ENCODE data around the gene FMO5. TPM values are rescaled to one million over a fixed set of nuclear protein-coding genes. Genes with fewer than 3 reads are reported as not detected.

The FMO5 gene
- total and polyA plus RNA-seq, 2 of the 13 experiments (the other 11 are each of a cell fraction or from before 2014, with no cell fraction given): 48.2 to 149 TPM

DNA sequence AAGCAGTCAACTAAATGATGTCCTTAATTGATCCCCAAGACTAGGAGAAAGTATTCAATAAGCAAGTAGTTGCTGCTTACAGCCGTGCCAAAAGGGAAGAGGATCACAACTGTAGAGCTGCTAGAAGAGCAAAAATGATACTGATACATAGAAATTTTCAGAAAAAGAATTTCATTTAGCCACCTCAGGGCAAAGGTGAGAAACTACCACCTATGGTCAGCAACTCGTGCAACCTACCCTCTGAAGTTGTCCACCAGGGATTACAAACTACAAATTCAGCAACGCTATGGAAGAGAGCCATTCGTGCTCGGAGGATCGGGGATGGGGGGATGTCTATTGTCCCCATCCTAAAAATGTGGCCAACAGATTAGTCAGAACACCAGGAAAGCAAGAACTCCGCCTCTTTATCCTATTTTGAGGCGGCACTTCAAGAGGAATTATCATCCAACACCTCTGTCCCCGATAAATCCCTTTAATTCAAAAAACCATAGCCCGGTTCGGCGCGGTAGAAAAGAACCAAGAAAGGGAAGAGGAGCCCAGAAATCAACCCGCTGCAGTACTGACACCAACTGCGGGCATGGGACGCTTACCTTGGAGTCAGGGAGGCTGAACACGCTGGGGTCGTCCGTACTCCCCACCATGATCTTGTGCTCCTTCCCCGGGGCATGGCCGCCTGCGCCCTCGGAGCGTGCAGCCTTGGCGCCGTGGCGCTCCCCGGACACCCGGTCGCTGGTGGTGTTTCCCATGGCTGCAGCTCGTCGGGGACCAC lies 53.6 kb downstream of the FMO5 start (continued):
- TF ChIP-seq, protein P1, sequence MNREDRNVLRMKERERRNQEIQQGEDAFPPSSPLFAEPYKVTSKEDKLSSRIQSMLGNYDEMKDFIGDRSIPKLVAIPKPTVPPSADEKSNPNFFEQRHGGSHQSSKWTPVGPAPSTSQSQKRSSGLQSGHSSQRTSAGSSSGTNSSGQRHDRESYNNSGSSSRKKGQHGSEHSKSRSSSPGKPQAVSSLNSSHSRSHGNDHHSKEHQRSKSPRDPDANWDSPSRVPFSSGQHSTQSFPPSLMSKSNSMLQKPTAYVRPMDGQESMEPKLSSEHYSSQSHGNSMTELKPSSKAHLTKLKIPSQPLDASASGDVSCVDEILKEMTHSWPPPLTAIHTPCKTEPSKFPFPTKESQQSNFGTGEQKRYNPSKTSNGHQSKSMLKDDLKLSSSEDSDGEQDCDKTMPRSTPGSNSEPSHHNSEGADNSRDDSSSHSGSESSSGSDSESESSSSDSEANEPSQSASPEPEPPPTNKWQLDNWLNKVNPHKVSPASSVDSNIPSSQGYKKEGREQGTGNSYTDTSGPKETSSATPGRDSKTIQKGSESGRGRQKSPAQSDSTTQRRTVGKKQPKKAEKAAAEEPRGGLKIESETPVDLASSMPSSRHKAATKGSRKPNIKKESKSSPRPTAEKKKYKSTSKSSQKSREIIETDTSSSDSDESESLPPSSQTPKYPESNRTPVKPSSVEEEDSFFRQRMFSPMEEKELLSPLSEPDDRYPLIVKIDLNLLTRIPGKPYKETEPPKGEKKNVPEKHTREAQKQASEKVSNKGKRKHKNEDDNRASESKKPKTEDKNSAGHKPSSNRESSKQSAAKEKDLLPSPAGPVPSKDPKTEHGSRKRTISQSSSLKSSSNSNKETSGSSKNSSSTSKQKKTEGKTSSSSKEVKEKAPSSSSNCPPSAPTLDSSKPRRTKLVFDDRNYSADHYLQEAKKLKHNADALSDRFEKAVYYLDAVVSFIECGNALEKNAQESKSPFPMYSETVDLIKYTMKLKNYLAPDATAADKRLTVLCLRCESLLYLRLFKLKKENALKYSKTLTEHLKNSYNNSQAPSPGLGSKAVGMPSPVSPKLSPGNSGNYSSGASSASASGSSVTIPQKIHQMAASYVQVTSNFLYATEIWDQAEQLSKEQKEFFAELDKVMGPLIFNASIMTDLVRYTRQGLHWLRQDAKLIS (CRISPR knock-in tag; IDR thresholded peaks at IDR 0.05): no peak
- TF ChIP-seq KIAA2018 (CRISPR knock-in tag; IDR thresholded peaks at IDR 0.05; ENCODE audit: borderline replicate concordance): no peak
- TF ChIP-seq ZNF484 (CRISPR knock-in tag; IDR thresholded peaks at IDR 0.05; ENCODE audit: borderline replicate concordance, low read depth): no peak
- no peak for TF ChIP-seq NCOA1 (CRISPR knock-in tag; IDR thresholded peaks at IDR 0.05)
- no peak for TF ChIP-seq GATAD2A (CRISPR knock-in tag; IDR thresholded peaks at IDR 0.05)
- no peak for TF ChIP-seq ZBTB14 (CRISPR knock-in tag; IDR thresholded peaks at IDR 0.05)
- no peak for TF ChIP-seq KMT2B (CRISPR knock-in tag; IDR thresholded peaks at IDR 0.05)
- 0 out of 2 replicates have a peak, but pooled peaks have one; percentile 3 for TF ChIP-seq ZNF782 (CRISPR knock-in tag; IDR thresholded peaks at IDR 0.05; ENCODE audit: borderline replicate concordance)
- TF ChIP-seq, protein P2, sequence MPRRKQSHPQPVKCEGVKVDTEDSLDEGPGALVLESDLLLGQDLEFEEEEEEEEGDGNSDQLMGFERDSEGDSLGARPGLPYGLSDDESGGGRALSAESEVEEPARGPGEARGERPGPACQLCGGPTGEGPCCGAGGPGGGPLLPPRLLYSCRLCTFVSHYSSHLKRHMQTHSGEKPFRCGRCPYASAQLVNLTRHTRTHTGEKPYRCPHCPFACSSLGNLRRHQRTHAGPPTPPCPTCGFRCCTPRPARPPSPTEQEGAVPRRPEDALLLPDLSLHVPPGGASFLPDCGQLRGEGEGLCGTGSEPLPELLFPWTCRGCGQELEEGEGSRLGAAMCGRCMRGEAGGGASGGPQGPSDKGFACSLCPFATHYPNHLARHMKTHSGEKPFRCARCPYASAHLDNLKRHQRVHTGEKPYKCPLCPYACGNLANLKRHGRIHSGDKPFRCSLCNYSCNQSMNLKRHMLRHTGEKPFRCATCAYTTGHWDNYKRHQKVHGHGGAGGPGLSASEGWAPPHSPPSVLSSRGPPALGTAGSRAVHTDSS (CRISPR knock-in tag; conservative IDR thresholded peaks at IDR 0.05): no peak
- TF ChIP-seq, protein P3, sequence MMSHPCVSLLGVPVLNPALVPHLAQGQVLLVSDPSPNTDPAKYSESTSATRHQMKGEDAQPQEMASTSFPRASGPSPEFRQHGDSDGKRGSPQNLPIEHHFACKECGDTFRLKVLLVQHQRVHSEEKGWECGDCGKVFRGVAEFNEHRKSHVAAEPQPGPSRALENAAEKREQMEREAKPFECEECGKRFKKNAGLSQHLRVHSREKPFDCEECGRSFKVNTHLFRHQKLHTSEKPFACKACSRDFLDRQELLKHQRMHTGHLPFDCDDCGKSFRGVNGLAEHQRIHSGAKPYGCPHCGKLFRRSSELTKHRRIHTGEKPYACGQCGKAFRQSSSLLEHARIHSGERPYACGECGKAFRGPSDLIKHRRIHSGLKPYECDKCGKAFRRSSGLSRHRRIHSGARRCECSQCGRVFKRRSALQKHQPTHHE (CRISPR knock-in tag; IDR thresholded peaks at IDR 0.05; ENCODE audit: borderline replicate concordance): no peak
- TF ChIP-seq ZFP90 (CRISPR knock-in tag; IDR thresholded peaks at IDR 0.05; ENCODE audit: borderline replicate concordance): 0 out of 2 replicates have a peak, but pooled peaks have one; percentile 62
- TF ChIP-seq ZNF572 (CRISPR knock-in tag; IDR thresholded peaks at IDR 0.05): no peak

Data from HepG2 (cell line).